ENCODE measurements around the gene LRGUK. TPM values are rescaled to one million over a fixed set of nuclear protein-coding genes. Genes with fewer than 3 reads are reported as not detected.

Gene LRGUK
- total RNA-seq, 4 donors from 2014 or later = 0.10 TPM; not detected in 3

- H3K4me3 ChIP-seq = no peak overlapping the region
- intact Hi-C loops (cut with DNase I; ENCODE audit: low total_unique reads) = no loop called here
- H3K27me3 ChIP-seq = no peaks in the 10 kb centered on the region
- H3K4me1 ChIP-seq = peaks cover 0 to 6% of the 10 kb centered on the region in 2 donors
- in situ Hi-C loops (cut with MboI; ENCODE audit: low sequenced_read_pairs in 4 of 4) = no loop called here
- DNase-seq (no peak), ATAC-seq (no peak)
- no peak for TF ChIP-seq POLR2A (IDR thresholded peaks at IDR 0.05)
- TF ChIP-seq, protein P1, sequence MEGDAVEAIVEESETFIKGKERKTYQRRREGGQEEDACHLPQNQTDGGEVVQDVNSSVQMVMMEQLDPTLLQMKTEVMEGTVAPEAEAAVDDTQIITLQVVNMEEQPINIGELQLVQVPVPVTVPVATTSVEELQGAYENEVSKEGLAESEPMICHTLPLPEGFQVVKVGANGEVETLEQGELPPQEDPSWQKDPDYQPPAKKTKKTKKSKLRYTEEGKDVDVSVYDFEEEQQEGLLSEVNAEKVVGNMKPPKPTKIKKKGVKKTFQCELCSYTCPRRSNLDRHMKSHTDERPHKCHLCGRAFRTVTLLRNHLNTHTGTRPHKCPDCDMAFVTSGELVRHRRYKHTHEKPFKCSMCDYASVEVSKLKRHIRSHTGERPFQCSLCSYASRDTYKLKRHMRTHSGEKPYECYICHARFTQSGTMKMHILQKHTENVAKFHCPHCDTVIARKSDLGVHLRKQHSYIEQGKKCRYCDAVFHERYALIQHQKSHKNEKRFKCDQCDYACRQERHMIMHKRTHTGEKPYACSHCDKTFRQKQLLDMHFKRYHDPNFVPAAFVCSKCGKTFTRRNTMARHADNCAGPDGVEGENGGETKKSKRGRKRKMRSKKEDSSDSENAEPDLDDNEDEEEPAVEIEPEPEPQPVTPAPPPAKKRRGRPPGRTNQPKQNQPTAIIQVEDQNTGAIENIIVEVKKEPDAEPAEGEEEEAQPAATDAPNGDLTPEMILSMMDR (IDR thresholded peaks at IDR 0.05 in 4 of 5, conservative IDR thresholded peaks at IDR 0.05 in 1 of 5) = no peak
- H3K9me3 ChIP-seq = no peaks in the 10 kb centered on the region
- no peaks in the 10 kb centered on the region for H3K36me3 ChIP-seq
- H3K27ac ChIP-seq = no peak overlapping the region
Measured at GRCh38 chr7:134287916-134288659, 160.9 kb downstream of the LRGUK start.

DNA sequence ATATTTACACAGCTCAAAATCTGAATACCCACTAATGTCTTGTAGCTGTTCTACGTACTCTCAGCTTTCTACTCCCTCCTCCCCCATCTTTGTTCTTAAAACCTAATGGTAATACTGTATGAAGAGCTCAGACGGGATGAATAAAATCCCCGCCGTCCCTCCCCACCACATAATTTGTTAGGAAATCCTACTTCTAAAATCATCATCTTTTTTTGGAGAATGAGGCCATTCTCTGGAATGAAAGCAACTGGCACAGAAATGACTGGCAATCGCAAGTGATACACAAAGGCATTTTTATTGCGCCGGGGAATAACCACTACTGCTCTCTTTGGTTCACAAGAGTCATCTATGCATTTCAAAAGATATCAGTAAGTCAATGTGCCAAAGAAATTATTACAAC lies 162.3 kb downstream of the LRGUK start:
- in situ Hi-C loops (cut with MboI; ENCODE audit: low sequenced_read_pairs in 4 of 4) = no loop called here
- Histone ChIP-seq H3K9me3 (no peaks in the 10 kb centered on the region), H3K27me3 (no peaks in the 10 kb centered on the region), H3K36me3 (peaks cover 0 to 9% of the 10 kb centered on the region in 2 donors), H3K27ac (no peak overlapping the region), H3K4me3 (no peak overlapping the region), H3K4me1 (peaks cover 0 to 6% of the 10 kb centered on the region in 2 donors)
- ATAC-seq (no peak), DNase-seq (no peak)
- no peak for TF ChIP-seq POLR2A (IDR thresholded peaks at IDR 0.05)
- TF ChIP-seq, protein P1 (IDR thresholded peaks at IDR 0.05 in 4 of 5, conservative IDR thresholded peaks at IDR 0.05 in 1 of 5) = no peak
- intact Hi-C loops (cut with DNase I; ENCODE audit: low total_unique reads) = no loop called here

GRCh38 chr7:134289841-134290240 lies 162.7 kb downstream of the LRGUK start:
- Histone ChIP-seq H3K9me3 (no peaks in the 10 kb centered on the region), H3K27ac (no peak overlapping the region), H3K36me3 (peaks cover 0 to 14% of the 10 kb centered on the region in 2 donors), H3K4me3 (no peak overlapping the region), H3K27me3 (no peaks in the 10 kb centered on the region), H3K4me1 (peaks cover 0 to 6% of the 10 kb centered on the region in 2 donors)
- no peak for DNase-seq
- intact Hi-C loops (cut with DNase I; ENCODE audit: low total_unique reads) (no loop called here), in situ Hi-C loops (cut with MboI; ENCODE audit: low sequenced_read_pairs in 4 of 4) (no loop called here)
- ATAC-seq = no peak
- TF ChIP-seq, protein P1 (IDR thresholded peaks at IDR 0.05 in 4 of 5, conservative IDR thresholded peaks at IDR 0.05 in 1 of 5) = no peak
- TF ChIP-seq POLR2A (IDR thresholded peaks at IDR 0.05) = no peak

DNA sequence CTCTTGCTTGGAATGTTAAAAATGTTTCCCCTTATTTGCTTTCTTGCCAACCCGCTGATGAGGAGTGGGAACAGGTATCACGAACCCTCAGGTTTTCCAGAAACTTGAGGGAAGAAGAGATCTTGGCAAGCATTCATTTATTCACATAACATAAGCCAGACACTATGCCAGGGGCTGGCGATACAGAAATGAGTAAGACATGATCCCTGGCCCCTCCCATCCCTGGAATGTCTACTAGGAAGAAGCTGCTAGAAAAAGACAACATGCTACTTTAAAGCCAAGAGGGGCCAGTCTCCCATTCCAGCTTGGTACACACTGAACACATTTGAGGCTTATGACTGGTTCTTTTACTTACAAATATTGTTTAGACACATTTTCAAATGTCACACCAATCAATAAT lies 163.1 kb downstream of the LRGUK start:
- Histone ChIP-seq H3K9me3 (no peaks in the 10 kb centered on the region), H3K36me3 (peaks cover 0 to 18% of the 10 kb centered on the region in 2 donors), H3K27ac (no peak overlapping the region), H3K4me1 (peaks cover 0 to 6% of the 10 kb centered on the region in 2 donors), H3K4me3 (no peak overlapping the region), H3K27me3 (no peaks in the 10 kb centered on the region)
- DNase-seq (no peak), ATAC-seq (no peak)
- TF ChIP-seq, protein P1 (IDR thresholded peaks at IDR 0.05 in 4 of 5, conservative IDR thresholded peaks at IDR 0.05 in 1 of 5) = no peak
- TF ChIP-seq POLR2A (IDR thresholded peaks at IDR 0.05) = no peak
- intact Hi-C loops (cut with DNase I; ENCODE audit: low total_unique reads) (no loop called here), in situ Hi-C loops (cut with MboI; ENCODE audit: low sequenced_read_pairs in 4 of 4) (no loop called here)
